HEK293 (cell line): Measurements from ENCODE around the gene GIPC1.

Source experiments
- CTCF ChIA-PET: fragments of 350-600 bp; formaldehyde crosslinking; extraction: SDS; loops from one replicate; lab custom pipeline; 2021; ENCODE audit warnings: antibody characterized with exemption; lab: Yijun Ruan, JAX
- POLR2A ChIA-PET: fragments of 300-600 bp; formaldehyde crosslinking; extraction: SDS; loops from one replicate; lab custom pipeline; 2020; ENCODE audit warnings: antibody characterized with exemption, inconsistent platforms; lab: Yijun Ruan, JAX
- H3K27ac ChIP-seq: fragments of 200-500 bp; sonication (Bioruptor generic); 2 replicates; pipeline ENCODE4 v1.5.1; 2014; ENCODE audit warnings: low read depth, low read length, control low read depth, inconsistent platforms; ENCODE audit errors: extremely low read depth
- H3K36me3 ChIP-seq, 2 experiments: fragments of 200-500 bp in 1 of 2; sonication (Bioruptor generic) in 1 of 2; 1 replicate in 1 of 2; 2 replicates in 1 of 2; pipeline ENCODE4 v1.5.1; 2014 to 2017; ENCODE audit warnings: inconsistent platforms in 2 of 2, low read length in 2 of 2; ENCODE audit not compliant: control insufficient read depth in 2 of 2, insufficient read depth in 1 of 2
- H3K4me1 ChIP-seq: fragments of 200-500 bp; sonication (Bioruptor generic); 2 replicates; pipeline ENCODE4 v1.5.1; 2014; ENCODE audit warnings: mild to moderate bottlenecking, low read length, inconsistent platforms; ENCODE audit not compliant: control insufficient read depth, insufficient read depth
- H3K4me3 ChIP-seq: 2 replicates; pipeline ENCODE4 v1.5.1; 2011; ENCODE audit warnings: low read depth, mild to moderate bottlenecking, control low read depth, low read length, moderate library complexity
- H3K9me3 ChIP-seq: fragments of 200-500 bp; sonication (Bioruptor generic); 2 replicates; pipeline ENCODE4 v1.5.1; 2014; ENCODE audit warnings: low read depth, low read length, inconsistent platforms; ENCODE audit not compliant: control insufficient read depth, insufficient read depth
- BCL11A ChIP-seq: fragments of 450-650 bp; formaldehyde crosslinking; IDR thresholded peaks from 2 replicates; pipeline ENCODE4 v1.5.1; 2016; ENCODE audit warnings: low read depth, missing biosample characterization, missing genetic modification characterization
- BCL11B ChIP-seq: fragments of 450-650 bp; formaldehyde crosslinking; IDR thresholded peaks from 2 replicates; pipeline ENCODE4 v1.5.1; 2016; ENCODE audit warnings: low read depth, missing biosample characterization, missing genetic modification characterization
- GLIS2 ChIP-seq: fragments of 450-650 bp; formaldehyde crosslinking; IDR thresholded peaks from 2 replicates; pipeline ENCODE4 v1.5.1; 2016; ENCODE audit warnings: missing biosample characterization, missing genetic modification characterization
- ZBTB1 ChIP-seq: fragments of 450-650 bp; formaldehyde crosslinking; IDR thresholded peaks from 2 replicates; pipeline ENCODE4 v1.5.1; 2016; ENCODE audit warnings: missing biosample characterization, missing genetic modification characterization
- ZFHX2 ChIP-seq: fragments of 450-650 bp; formaldehyde crosslinking; conservative IDR thresholded peaks from 2 replicates; pipeline ENCODE4 v1.5.1; 2016; ENCODE audit warnings: missing biosample characterization, missing genetic modification characterization
- ZNF157 ChIP-seq: fragments of 450-650 bp; formaldehyde crosslinking; IDR thresholded peaks from 2 replicates; pipeline ENCODE4 v1.5.1; 2016; ENCODE audit warnings: missing biosample characterization, missing genetic modification characterization
- ZNF16 ChIP-seq: fragments of 450-650 bp; formaldehyde crosslinking; IDR thresholded peaks from 2 replicates; pipeline ENCODE4 v1.5.1; 2016; ENCODE audit warnings: low read depth, missing biosample characterization, missing genetic modification characterization
- ZNF174 ChIP-seq: fragments of 450-650 bp; formaldehyde crosslinking; IDR thresholded peaks from 2 replicates; pipeline ENCODE4 v1.5.0; 2017; ENCODE audit warnings: missing biosample characterization, mild to moderate bottlenecking, missing genetic modification characterization
- ZNF214 ChIP-seq: fragments of 450-650 bp; formaldehyde crosslinking; IDR thresholded peaks from 2 replicates; pipeline ENCODE4 v1.5.1; 2017; ENCODE audit warnings: missing biosample characterization, mild to moderate bottlenecking, missing genetic modification characterization, borderline replicate concordance
- ZNF266 ChIP-seq: fragments of 450-650 bp; formaldehyde crosslinking; IDR thresholded peaks from 2 replicates; pipeline ENCODE4 v1.5.1; 2016; ENCODE audit warnings: missing biosample characterization, missing genetic modification characterization, low read depth
- ZNF324 ChIP-seq: fragments of 450-650 bp; formaldehyde crosslinking; IDR thresholded peaks from 2 replicates; pipeline ENCODE4 v1.5.1; 2016; ENCODE audit warnings: missing biosample characterization, missing genetic modification characterization
- ZNF398 ChIP-seq: fragments of 450-650 bp; formaldehyde crosslinking; IDR thresholded peaks from 2 replicates; pipeline ENCODE4 v1.5.1; 2017; ENCODE audit warnings: missing biosample characterization, missing genetic modification characterization
- ZNF426 ChIP-seq: fragments of 450-650 bp; formaldehyde crosslinking; IDR thresholded peaks from 2 replicates; pipeline ENCODE4 v1.5.1; 2017; ENCODE audit warnings: missing biosample characterization, missing genetic modification characterization, mild to moderate bottlenecking, inconsistent platforms, moderate library complexity
- ZNF548 ChIP-seq: fragments of 450-650 bp; formaldehyde crosslinking; IDR thresholded peaks from 2 replicates; pipeline ENCODE4 v1.5.1; 2016; ENCODE audit warnings: missing biosample characterization, missing genetic modification characterization
- ZNF561 ChIP-seq: fragments of 450-650 bp; IDR thresholded peaks from 2 replicates; pipeline ENCODE4 v1.5.1; 2018; ENCODE audit warnings: missing biosample characterization, missing genetic modification characterization, borderline replicate concordance
- ZNF629 ChIP-seq: fragments of 450-650 bp; formaldehyde crosslinking; IDR thresholded peaks from 2 replicates; pipeline ENCODE4 v1.5.1; 2017; ENCODE audit warnings: missing biosample characterization, missing genetic modification characterization
- ZNF701 ChIP-seq: fragments of 450-650 bp; formaldehyde crosslinking; IDR thresholded peaks from 2 replicates; pipeline ENCODE4 v1.5.1; 2016; ENCODE audit warnings: missing biosample characterization, missing genetic modification characterization
- ZNF76 ChIP-seq: fragments of 450-650 bp; formaldehyde crosslinking; IDR thresholded peaks from 2 replicates; pipeline ENCODE4; 2016; ENCODE audit warnings: low read depth, missing biosample characterization, missing genetic modification characterization, borderline replicate concordance
- ZNF777 ChIP-seq: fragments of 450-650 bp; formaldehyde crosslinking; IDR thresholded peaks from 2 replicates; pipeline ENCODE4 v1.5.1; 2017; ENCODE audit warnings: missing biosample characterization, missing genetic modification characterization, borderline replicate concordance
- TF ChIP-seq, protein P1 (sequence below): fragments of 450-650 bp; formaldehyde crosslinking; IDR thresholded peaks from 2 replicates; pipeline ENCODE4 v1.5.1; 2016; ENCODE audit warnings: missing biosample characterization, missing genetic modification characterization
- TF ChIP-seq, protein P2 (sequence below): fragments of 450-650 bp; formaldehyde crosslinking; IDR thresholded peaks from 2 replicates; pipeline ENCODE4 v1.5.1; 2016; ENCODE audit warnings: missing biosample characterization, missing genetic modification characterization

GIPC1 gene

DNA sequence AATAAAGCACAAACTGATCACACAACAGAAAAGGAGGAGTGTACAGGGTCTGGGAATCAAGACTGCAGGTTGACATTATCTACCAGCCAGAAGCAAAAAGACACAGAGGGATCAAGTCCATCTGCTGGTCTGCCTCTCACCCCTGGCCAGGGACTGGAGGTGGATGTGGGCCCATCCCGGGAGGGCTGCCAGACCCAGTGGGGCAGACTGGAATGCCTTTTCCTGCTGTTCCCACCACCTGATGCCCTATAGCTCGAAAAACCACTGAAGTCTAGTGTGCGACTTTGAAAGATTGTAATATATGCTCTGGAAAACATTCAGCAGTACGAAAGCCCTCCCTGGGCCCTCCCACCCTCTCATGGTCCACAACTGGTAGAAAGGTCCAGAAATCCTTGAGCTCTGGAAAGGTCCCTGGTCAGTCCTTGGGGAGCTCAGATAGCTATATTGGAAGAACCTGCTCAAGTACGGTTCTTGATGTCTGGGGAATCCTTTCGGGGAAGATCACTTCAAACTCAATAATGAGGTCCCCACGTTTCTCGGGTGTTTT is 19.6 kb upstream of the GIPC1 start:
- no peak for TF ChIP-seq BCL11A (tag by site-specific recombination)
- TF ChIP-seq ZNF548 (tag by site-specific recombination), result no peak
- no peak for TF ChIP-seq ZNF157 (tag by site-specific recombination)
- no peak for TF ChIP-seq ZNF16
- no peak for TF ChIP-seq BCL11B (tag by site-specific recombination)
- TF ChIP-seq ZNF214 (tag by site-specific recombination), result no peak
- no peak for TF ChIP-seq ZNF266 (tag by site-specific recombination)
- TF ChIP-seq ZBTB1, result no peak
- no peak for TF ChIP-seq ZNF561 (tag by site-specific recombination)
- TF ChIP-seq ZNF701 (tag by site-specific recombination), result no peak
- no peak for TF ChIP-seq ZNF426 (tag by site-specific recombination)
- no peak for TF ChIP-seq GLIS2 (tag by site-specific recombination)
- no peak for TF ChIP-seq ZNF629
- TF ChIP-seq ZNF777 (tag by site-specific recombination), result no peak
- no peak for TF ChIP-seq ZNF76 (tag by site-specific recombination)
- TF ChIP-seq ZNF398 (tag by site-specific recombination), result no peak
- POLR2A ChIA-PET, result interaction anchor here (1.6 to 1.7 kb wide), 2 partner anchors 9 to 12 kb away, joined by 3 to 5 read pairs; no protein-coding TSS in a partner anchor

DNA sequence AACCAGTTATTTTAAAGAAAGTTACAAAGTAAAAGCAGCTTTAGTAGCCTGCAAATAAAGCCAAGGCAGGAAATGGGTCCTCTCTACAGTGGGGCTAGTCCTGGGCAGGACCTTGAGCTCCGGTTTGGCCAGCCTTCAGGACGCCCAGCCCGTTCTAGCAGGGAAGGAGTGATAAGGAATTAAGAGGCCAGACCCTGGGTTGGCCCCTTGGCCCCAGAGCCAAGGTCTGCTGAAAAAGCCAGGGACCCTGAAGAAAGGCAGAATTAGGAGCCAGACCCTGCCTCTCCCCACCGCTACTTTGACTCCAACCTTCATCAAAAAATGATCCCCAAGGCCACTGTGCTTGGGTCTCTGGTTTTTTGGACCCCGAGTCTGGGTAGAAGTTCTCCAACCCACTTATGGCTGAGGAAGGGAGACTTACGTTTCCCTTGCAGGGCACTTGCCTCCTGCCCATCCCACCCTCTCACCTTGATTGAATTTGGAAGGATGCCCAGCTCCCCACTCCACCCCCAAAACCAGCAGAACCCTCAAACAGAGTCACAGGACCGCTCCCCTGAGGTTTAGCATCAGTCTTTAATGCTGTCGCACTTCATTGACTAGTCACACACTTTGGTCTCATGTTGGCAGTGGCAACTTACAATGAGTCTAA is 18.4 kb upstream of the GIPC1 start:
- ChIA-PET CTCF (interaction anchor here (0.6 to 1.2 kb wide), 4 partner anchors 33 to 46 kb away, joined by 3 to 4 read pairs (median 3); no protein-coding TSS in a partner anchor), POLR2A (interaction anchor here (0.6 to 1.1 kb wide), 3 partner anchors 18 to 877 kb away, joined by 3 to 5 read pairs (median 4); no protein-coding TSS in a partner anchor)
- H3K9me3 ChIP-seq, result no peaks in the 10 kb centered on the region
- H3K4me3 ChIP-seq, result no peak overlapping the region
- H3K27ac ChIP-seq, result no peak overlapping the region
- peaks cover 3 to 39% of the 10 kb centered on the region in 2 experiments; a peak in 1 of 3 replicates for H3K36me3 ChIP-seq
- TF ChIP-seq ZNF174 (tag by site-specific recombination) (no peak), ZFHX2 (tag by site-specific recombination) (no peak), ZNF16 (no peak), ZNF324 (tag by site-specific recombination) (no peak)
- TF ChIP-seq, protein P1, sequence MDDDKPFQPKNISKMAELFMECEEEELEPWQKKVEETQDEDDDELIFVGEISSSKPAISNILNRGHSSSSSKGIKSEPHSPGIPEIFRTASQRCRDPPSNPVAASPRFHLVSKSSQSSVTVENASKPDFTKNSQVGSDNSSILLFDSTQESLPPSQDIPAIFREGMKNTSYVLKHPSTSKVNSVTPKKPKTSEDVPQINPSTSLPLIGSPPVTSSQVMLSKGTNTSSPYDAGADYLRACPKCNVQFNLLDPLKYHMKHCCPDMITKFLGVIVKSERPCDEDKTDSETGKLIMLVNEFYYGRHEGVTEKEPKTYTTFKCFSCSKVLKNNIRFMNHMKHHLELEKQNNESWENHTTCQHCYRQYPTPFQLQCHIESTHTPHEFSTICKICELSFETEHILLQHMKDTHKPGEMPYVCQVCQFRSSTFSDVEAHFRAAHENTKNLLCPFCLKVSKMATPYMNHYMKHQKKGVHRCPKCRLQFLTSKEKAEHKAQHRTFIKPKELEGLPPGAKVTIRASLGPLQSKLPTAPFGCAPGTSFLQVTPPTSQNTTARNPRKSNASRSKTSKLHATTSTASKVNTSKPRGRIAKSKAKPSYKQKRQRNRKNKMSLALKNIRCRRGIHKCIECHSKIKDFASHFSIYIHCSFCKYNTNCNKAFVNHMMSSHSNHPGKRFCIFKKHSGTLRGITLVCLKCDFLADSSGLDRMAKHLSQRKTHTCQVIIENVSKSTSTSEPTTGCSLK (tag by site-specific recombination), result no peak
- TF ChIP-seq, protein P2, sequence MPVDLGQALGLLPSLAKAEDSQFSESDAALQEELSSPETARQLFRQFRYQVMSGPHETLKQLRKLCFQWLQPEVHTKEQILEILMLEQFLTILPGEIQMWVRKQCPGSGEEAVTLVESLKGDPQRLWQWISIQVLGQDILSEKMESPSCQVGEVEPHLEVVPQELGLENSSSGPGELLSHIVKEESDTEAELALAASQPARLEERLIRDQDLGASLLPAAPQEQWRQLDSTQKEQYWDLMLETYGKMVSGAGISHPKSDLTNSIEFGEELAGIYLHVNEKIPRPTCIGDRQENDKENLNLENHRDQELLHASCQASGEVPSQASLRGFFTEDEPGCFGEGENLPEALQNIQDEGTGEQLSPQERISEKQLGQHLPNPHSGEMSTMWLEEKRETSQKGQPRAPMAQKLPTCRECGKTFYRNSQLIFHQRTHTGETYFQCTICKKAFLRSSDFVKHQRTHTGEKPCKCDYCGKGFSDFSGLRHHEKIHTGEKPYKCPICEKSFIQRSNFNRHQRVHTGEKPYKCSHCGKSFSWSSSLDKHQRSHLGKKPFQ, result no peak
- TF ChIP-seq, all 188 proteins: peak for 0
- H3K4me1 ChIP-seq, result no peaks in the 10 kb centered on the region; the same call in 1 of the 2 replicates

More for the DNA sequence above, 19.6 kb upstream of the GIPC1 start:
- H3K4me3 ChIP-seq, result no peak overlapping the region; the same call in 1 of the 2 replicates
- peaks cover 3 to 39% of the 10 kb centered on the region in 2 experiments; a peak in 1 of 3 replicates for H3K36me3 ChIP-seq
- no peaks in the 10 kb centered on the region; the same call in 1 of the 2 replicates for H3K4me1 ChIP-seq
- peak overlapping the region; percentile 20; the same call in 1 of the 2 replicates for H3K27ac ChIP-seq
- no peaks in the 10 kb centered on the region for H3K9me3 ChIP-seq
- CTCF ChIA-PET, result interaction anchor here (0.7 to 1.1 kb wide), 2 partner anchors 18 to 30 kb away, joined by 3 read pairs; no protein-coding TSS in a partner anchor
